ENCODE data around the gene KIF4A.
"Not testable (repeated sequence)": the region's sequence is repeated elsewhere in the genome, so short reads cannot be mapped to it uniquely, and the experiment has no call there.

KIF4A gene

GRCh38 chrX:70398899-70399298 is 109.0 kb downstream of the KIF4A start:
- peak; percentile 23 for DNase-seq (ENCODE audit: low read depth)
- H3K4me3 ChIP-seq (ENCODE audit: control insufficient read depth, low read depth, low read length), result no peak overlapping the region
- TF ChIP-seq CTCF (conservative IDR thresholded peaks at IDR 0.05; ENCODE audit: control insufficient read depth, insufficient read depth, low read depth, low read length), result no peak

GRCh38 chrX:70400181-70400580 is 110.3 kb downstream of the KIF4A start:
- H3K4me3 ChIP-seq (ENCODE audit: control insufficient read depth, low read depth, low read length); DNase-seq (ENCODE audit: low read depth): not testable (repeated sequence)

GRCh38 chrX:70402721-70403120 is 112.8 kb downstream of the KIF4A start:
- H3K4me3 ChIP-seq (ENCODE audit: control insufficient read depth, low read depth, low read length), result no peak overlapping the region
- DNase-seq (ENCODE audit: low read depth), result no peak
- no peak for TF ChIP-seq CTCF (conservative IDR thresholded peaks at IDR 0.05; ENCODE audit: control insufficient read depth, insufficient read depth, low read depth, low read length)

DNA sequence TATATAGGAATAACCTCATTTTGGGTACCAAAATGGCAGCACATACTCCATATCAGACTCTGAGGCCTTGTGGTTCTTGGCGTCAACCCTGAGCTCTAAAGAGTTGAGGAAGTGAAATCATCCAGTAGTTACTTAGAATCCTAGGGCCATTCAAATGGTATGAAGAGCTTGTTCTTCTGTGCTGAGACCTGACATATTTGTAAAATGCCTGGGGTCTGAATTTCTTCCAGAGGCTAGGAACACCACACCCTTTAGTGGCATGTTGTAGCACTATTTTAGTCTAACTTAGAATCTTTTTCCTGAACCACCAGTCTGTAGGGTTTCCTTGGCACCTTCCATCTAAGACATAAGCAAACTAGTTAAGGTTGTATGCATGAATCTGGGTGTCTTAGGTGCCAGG is 115.1 kb downstream of the KIF4A start:
- H3K4me3 ChIP-seq (ENCODE audit: control insufficient read depth, low read depth, low read length), result no peak overlapping the region
- no peak for DNase-seq (ENCODE audit: low read depth)

GRCh38 chrX:70410921-70411320 is 121.0 kb downstream of the KIF4A start:
- no peak for DNase-seq (ENCODE audit: low read depth)
- no peak for TF ChIP-seq CTCF (conservative IDR thresholded peaks at IDR 0.05; ENCODE audit: control insufficient read depth, insufficient read depth, low read depth, low read length)
- no peak overlapping the region for H3K4me3 ChIP-seq (ENCODE audit: control insufficient read depth, low read depth, low read length)

More for the DNA sequence above, 115.1 kb downstream of the KIF4A start:
- no peak for TF ChIP-seq CTCF (conservative IDR thresholded peaks at IDR 0.05; ENCODE audit: control insufficient read depth, insufficient read depth, low read depth, low read length)

GRCh38 chrX:70411475-70411874 is 121.6 kb downstream of the KIF4A start:
- no peak overlapping the region for H3K4me3 ChIP-seq (ENCODE audit: control insufficient read depth, low read depth, low read length)
- TF ChIP-seq CTCF (conservative IDR thresholded peaks at IDR 0.05; ENCODE audit: control insufficient read depth, insufficient read depth, low read depth, low read length), result no peak
- peak; percentile 16 for DNase-seq (ENCODE audit: low read depth)

DNA sequence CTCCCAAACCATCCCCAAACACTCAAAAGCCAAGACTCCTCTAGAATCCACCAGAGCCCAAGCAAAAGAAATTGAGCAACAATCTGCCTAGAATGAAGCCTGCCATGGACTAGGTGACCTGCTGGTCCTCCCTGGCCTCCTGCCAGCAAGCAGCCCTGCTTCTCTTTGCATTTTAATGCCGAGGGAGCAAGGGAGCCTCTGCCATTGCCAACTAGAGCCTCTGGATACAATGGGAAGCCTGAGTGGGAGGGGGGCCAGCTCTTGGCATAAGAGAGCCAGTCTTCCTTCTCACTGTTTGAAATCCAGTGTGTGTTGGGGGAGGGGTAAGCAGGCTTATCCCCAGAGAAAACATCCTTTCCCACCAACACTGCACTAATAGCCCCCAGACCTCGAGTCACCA is 131.7 kb downstream of the KIF4A start:
- no peak overlapping the region for H3K4me3 ChIP-seq (ENCODE audit: control insufficient read depth, low read depth, low read length)
- no peak for TF ChIP-seq CTCF (conservative IDR thresholded peaks at IDR 0.05; ENCODE audit: control insufficient read depth, insufficient read depth, low read depth, low read length)
- DNase-seq (ENCODE audit: low read depth), result no peak

Measured in fibroblast of mammary gland (primary cell).